ENCODE data around the gene PRKAB2. TPM values are rescaled to one million over a fixed set of nuclear protein-coding genes. Genes with fewer than 3 reads are reported as not detected.
"Not testable (repeated sequence)": the region's sequence is repeated elsewhere in the genome, so short reads cannot be mapped to it uniquely, and the experiment has no call there.

PRKAB2 gene
- total RNA-seq, 1 donor from 2014 or later = 42.0 TPM

DNA sequence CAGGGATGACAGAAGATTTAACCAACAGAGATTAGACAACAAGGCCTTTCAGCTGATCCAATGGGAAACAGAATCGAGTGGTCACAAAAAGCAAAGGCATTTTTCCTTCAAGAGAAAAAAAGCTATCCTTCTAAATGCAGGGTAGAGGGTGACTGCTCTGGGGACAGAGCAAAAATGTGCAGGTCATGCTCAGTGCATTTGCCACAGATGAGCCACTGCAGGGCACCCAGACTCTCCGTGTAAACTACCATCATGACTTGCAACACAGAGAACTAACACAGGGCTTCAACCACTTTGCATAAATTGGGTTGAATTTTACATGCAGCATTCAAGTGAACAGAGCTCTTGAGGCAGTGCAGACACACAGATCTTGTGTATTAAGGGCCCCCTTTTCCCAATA, 56.8 kb downstream of the PRKAB2 start:
- intact Hi-C loops (cut with DNase I) = no loop called here
- ATAC-seq = no peak
- no peak for DNase-seq (ENCODE audit: missing footprints)

DNA sequence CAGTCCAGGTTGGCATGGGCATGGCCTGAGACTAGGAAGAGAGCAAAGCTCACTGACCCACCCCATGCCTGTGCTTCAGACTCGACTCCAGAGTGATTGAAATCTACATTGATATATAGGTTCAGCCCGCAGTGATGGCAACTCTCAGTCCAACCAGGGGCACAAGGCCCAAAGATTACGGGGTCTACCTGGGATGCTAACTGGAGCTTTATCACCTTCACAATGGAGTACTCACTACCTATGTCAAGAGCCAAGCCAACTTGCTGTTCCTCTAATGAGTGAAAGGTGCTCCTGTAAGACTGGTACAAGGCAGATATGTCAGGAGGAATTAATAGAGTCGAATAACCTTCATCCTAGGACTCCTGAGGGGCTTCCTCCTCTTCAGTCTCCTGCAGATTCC, 57.2 kb downstream of the PRKAB2 start:
- ATAC-seq; intact Hi-C loops (cut with DNase I); DNase-seq (ENCODE audit: missing footprints): not testable (repeated sequence)

DNA sequence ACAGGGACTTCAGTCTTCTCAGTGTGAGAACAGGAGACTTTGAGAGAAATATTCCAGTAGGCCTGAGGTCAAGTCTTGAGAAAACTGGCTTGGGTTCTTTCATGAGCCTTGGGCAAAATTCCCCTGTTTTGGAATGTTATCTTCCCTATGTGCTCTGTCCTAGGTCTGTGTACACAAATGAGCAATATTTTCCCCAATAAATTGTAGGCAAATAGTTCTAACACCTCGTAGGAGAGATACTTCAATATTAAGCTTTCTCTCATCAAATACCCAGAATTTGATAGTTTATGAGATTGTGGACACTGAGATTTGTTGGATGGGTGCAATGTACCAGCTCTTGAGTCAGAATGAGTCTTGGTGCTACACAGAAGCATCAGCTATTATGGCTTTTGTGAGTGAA, 57.9 kb downstream of the PRKAB2 start:
- ATAC-seq; DNase-seq (ENCODE audit: missing footprints); intact Hi-C loops (cut with DNase I): not testable (repeated sequence)

DNA sequence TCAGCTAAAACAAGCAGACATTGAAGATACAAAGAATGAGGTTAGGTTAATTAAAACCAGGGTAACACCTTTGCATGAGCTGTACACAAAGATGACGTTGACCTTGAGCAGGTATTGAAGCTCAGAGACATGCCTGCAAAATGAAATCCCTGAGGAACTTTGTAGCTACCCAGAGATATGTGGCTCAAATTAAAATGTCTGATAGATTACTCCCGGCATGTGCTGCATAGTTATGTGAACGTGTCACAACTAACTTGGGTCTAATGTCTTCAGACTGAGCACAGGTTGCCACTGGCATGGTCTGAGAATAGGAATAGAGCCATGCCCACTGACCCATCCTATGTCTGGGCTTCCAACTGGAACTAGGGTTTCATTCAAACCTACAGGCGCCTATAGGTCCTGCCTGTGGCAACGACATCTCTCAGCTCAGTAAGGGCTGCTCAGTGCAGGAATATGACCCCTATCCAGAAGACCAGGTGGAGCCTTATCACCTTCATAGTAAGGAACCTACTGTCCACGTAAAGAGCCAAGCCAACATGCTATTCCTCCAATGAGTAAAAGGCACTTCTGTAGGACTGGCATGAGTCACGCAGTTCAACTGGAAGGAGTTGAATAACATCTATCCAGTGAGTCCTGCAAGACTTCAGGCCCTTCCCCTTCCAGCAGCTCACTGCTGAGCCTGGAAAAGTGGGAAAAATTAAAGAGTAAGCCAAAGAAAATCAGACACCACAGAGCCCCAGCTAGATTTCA, 60.7 kb downstream of the PRKAB2 start:
- intact Hi-C loops (cut with DNase I) = no loop called here
- no peak for ATAC-seq
- DNase-seq (ENCODE audit: missing footprints) = no peak

DNA sequence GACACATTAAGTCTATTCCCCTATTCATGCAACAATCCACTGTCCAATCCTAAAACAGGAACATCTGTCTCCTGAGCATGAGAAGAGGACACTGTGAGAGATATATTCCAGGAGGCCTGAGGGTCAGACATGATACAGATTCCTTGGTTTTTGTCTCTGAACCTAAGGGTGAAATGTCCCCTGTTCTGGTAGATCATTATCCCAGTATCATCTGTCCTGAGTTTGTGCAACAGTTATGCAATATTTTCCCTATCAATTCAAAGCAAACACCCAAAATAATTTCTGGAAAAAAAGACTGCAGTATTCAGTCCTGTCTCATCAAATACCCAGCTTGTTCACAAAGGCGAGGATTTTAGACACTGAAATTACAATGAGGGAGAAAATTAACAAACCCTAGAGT, 61.4 kb downstream of the PRKAB2 start:
- ATAC-seq = no peak
- intact Hi-C loops (cut with DNase I) = no loop called here
- DNase-seq (ENCODE audit: missing footprints) = no peak

DNA sequence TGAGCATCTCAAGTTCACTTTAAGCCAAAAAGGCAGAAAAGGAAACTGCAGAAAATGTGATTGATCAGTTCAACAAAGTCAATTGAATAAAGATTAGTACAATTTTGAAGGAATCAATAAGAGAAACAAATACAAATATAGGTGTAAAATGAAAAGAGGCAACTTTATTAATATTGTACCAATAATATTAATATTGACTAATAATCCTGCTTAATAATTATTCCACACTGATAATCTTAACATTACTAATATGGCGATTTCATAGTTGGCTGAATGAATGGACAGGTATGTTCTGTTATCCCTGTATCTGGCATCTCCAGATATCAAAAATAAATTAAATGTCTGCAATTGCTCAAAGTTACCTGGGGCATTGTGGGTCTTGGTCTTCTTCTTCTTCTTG, 61.8 kb downstream of the PRKAB2 start:
- no peak for ATAC-seq
- intact Hi-C loops (cut with DNase I) = no loop called here
- no peak for DNase-seq (ENCODE audit: missing footprints)

DNA sequence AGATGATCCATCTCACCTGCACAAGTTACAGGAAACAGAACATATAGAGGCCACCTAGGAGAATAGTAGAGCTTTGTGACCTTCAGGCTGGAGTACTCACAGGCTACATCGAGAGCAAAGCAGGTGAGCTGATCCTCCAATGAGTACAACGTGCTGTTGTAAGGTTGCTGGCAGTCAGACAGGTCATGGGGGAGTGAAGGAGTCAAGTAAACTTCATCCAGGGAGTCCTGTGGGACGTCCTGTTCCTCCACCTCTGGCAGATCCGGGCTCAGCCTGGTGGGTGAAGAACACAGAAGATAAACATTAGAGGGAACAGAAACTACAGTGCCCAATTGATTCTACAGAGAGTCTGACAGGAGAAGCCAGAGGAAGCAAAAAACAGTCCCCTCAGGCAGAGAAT, 62.5 kb downstream of the PRKAB2 start:
- intact Hi-C loops (cut with DNase I) = no loop called here
- no peak for DNase-seq (ENCODE audit: missing footprints)
- no peak for ATAC-seq

DNA sequence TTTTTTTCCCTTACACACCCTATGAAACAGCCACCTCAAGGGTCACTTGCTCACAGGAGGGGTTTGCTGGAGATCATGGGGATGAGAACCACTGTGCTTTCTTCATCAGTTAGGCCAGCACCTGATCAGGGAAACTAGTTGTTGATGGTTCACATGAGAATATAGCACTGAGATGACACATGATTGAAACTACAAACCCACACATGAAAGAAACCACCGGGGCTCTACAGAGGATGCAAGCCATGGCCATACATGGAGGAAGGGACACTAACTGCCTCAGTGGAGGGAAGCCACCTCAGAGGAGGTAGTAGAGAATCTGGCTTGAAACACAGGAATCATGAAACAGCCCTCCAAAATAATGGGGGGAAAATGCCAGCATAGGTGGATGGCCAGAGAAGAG, 63.2 kb downstream of the PRKAB2 start:
- DNase-seq (ENCODE audit: missing footprints) (no peak), ATAC-seq (no peak)
- intact Hi-C loops (cut with DNase I) = no loop called here

DNA sequence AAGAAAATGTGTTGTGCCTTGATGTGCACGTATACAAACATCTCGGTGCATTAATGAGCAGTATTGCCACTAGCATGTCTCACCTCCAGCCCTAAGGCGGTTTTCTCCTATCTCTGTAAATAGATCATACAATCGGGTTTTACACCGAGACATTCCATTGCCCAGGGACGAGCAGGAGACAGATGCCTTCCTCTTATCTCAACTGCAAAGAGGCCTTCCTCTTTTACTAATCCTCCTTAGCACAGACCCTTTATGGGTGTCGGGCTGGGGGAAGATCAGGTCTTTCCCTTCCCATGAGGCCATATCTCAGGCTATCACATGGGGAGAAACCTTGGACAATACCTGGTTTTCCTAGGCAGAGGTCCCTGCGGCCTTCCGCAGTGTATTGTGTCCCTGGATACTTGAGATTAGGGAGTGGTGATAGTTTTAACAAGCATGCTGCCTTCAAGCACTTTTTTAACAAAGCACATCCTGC, 65.8 kb downstream of the PRKAB2 start:
- DNase-seq (ENCODE audit: missing footprints); intact Hi-C loops (cut with DNase I); ATAC-seq: not testable (repeated sequence)

DNA sequence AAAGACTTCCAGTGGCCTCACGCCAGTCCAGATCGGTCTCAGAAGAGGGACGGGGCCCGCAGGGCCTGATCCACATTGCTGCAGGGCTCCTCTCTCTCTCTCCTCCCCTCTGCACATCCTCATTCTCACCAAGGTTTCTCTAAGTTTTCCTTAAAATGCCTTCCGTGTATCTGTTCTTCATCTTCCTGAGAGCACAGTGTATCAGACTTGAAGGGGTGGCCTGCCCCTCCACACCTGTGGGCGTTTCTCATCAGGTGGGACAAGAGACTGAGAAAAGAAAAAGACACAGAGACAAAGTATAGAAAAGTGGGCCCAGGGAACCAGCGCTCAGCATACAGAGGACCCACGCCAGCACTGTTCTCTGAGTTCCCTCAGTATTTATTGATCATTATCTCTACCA, 66.4 kb downstream of the PRKAB2 start:
- DNase-seq (ENCODE audit: missing footprints) = no peak
- intact Hi-C loops (cut with DNase I) = no loop called here
- no peak for ATAC-seq

Other genes starting within 250 kb of the PRKAB2 start
- 2.7 TPM for gene NBPF12, start 234.1 kb downstream of the PRKAB2 start, total RNA-seq
- 8.2 TPM for gene FMO5, start 52.9 kb upstream of the PRKAB2 start, total RNA-seq
- gene CHD1L, start 70.2 kb upstream of the PRKAB2 start, total RNA-seq = 8.3 TPM

All from Right ventricle myocardium inferior (tissue), 1 donor.